Renal cortical epithelial cell (primary cell): ENCODE data around the gene AS3MT. TPM values are rescaled to one million over a fixed set of nuclear protein-coding genes. Genes with fewer than 3 reads are reported as not detected.
"Not testable (repeated sequence)": the region's sequence is repeated elsewhere in the genome, so short reads cannot be mapped to it uniquely, and the experiment has no call there.

ENCODE experiments used
- DNase-seq: peaks from one replicate; pipeline ENCODE4 v3.0.0-alpha.2; 2011; ENCODE audit warnings: low read depth
- total RNA-seq: library from RNA; depleted of rRNA; stranded (reverse); fragments of >200 nt; gene quantifications from 2 replicates; pipeline ENCODE4 v1.2.3, GENCODE V29; 2014

The AS3MT gene
- total RNA-seq, 1 donor from 2014 or later, result 11.4 TPM

DNA sequence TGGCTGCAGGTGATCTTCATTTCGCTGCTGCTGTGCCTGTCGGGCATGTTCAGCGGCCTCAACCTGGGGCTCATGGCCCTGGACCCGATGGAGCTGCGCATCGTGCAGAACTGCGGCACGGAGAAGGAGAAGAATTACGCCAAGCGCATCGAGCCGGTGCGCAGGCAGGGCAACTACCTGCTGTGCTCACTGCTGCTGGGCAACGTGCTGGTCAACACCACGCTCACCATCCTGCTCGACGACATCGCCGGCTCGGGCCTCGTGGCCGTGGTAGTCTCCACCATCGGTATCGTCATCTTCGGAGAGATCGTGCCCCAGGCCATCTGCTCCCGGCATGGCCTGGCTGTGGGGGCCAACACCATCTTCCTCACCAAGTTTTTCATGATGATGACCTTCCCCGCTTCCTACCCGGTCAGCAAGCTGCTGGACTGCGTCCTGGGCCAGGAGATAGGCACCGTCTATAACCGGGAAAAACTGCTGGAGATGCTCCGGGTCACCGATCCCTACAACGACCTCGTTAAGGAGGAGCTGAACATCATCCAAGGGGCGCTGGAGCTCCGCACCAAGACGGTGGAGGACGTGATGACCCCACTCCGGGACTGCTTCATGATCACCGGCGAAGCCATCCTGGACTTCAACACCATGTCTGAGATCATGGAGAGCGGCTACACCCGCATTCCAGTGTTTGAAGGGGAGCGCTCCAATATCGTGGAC, 50.1 kb downstream of the AS3MT start:
- DNase-seq, result peak; percentile 15

DNA sequence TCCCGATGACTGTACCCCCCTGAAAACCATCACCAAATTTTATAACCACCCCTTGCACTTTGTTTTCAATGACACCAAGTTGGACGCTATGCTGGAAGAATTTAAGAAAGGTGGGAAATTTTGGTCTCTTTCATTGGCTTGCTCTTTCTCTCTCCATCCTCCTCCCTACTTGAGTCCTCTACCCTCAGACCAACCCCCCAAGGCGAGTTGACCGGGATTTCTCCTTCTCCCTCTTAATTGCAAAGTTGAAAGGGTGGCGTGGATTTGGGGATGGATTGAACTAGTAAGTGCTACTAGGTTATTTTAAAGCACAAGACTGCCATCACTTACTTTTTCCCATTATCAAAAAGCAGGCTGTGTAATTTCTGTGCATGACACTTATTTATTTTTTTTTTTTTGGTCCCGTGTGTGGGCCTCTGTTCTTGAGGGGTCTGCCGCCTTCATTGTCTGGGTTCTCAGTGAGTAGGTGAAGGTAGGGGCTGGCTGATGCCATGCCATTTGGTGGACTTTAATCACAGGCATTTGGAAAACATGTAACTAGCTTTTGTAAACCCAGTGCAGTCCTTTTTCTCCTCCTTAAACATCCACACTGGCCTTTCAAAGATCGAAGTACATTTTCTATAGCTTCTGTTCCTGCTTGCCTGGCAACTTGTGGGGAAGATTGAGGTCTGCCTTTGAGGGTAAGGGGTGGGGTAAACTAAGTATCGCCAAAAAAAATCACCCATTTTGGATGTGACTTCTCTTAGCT, 50.9 kb downstream of the AS3MT start:
- no peak for DNase-seq

DNA sequence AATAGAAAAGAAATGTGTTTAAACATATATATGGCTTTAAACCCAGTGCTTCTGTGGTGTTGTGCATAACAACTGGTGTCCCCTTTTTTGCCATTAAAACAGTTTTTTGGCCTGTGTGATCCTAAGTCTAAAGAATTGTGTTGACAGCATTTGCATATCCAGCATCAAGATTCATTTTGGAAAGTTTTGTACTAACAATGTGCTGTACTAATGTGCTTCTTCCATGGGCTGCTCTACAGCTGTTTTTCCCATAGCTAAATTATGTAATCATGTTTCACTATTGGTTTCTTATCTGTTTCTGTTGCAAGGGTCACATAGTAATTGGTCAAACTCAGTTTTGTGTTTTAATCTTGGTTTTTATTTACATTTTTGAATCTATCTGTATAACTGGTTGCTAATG, 54.3 kb downstream of the AS3MT start:
- DNase-seq, result no peak

DNA sequence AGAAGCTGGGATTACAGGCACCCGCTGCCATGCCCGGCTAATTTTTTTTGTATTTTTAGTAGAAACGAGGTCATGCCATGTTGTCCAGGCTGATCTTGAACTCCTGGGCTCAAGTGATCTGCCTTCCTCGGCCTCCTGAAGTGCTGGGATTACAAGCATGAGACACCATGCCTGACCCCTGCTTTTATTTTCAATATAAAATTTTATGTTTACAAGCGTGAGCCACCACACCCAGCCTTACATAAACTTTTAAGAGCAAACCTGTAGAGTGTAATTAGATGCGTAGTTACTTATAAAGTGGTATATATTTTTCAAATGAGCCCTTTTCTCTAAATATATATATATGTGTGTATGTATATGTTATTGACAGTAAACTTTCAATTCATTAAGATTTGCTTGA, 57.6 kb downstream of the AS3MT start:
- no peak for DNase-seq

DNA sequence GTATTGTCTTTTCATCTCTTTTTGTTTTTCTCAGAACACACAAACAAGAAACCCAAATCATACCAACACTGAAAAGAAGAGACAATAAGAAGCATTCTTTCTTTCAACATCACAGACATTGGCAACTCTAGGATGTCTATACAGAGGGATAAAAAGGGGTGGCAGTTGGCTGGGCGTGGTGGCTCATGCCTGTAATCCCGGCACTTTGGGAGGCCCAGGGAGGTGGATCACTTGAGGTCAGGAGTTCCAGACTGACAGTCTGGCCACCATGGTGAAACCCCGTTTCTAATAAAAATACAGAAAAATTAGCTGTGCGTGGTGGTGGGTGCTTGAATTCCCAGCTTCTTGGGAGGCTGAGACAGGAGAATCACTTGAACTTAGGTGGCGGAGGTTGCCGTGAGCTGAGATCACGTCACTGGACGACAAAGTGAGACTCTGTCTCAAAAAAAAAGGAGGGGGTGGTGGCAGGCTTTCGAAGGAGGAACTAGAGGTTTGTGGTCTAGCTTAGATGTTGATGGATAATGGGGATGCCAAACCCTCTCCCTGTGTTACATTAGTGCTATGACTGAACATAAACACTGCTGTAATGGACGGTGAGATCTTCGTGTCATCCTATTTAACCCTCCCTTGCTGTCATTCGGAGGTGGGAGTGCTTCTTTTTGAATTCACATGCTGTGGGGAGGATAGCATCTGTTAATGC, 58.2 kb downstream of the AS3MT start:
- DNase-seq, result no peak

DNA sequence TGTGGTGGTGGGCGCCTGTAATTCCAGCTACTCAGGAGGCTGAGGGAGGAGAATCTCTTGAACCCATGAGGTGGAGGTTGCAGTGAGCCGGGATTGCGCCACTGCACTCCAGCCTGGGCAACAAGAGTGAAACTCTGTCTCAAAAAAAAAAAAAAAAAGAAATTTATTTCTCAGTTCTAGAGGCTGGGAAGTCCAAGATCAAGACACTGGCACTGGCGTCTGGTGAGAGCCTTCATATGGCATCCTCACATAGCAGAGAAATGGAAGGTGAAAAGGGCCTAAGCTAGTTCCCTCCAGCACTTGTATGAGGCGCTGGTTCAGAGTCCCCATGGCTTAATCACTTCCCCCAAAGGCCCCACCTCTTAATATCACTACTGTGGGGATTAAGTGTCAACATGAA, 59.2 kb downstream of the AS3MT start:
- not testable (repeated sequence) for DNase-seq

DNA sequence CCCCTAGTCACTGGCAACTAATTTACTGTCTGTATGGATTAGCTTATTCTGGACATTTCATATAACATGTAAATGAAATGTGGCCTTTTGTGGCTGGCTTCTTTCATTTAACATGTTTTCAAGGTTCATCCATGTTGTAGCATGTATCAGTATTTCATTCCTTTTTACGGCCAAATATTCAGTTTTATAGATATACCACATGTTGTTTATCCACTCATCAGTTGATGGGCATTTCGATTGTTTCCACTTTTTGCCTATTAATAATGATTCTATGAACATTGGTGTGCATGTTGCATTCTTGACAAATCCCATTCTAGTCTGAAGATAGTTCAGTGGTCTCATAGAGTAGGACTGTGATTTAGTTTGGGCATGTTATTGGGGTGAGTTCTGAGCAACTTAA, 61.5 kb downstream of the AS3MT start:
- DNase-seq, result no peak

DNA sequence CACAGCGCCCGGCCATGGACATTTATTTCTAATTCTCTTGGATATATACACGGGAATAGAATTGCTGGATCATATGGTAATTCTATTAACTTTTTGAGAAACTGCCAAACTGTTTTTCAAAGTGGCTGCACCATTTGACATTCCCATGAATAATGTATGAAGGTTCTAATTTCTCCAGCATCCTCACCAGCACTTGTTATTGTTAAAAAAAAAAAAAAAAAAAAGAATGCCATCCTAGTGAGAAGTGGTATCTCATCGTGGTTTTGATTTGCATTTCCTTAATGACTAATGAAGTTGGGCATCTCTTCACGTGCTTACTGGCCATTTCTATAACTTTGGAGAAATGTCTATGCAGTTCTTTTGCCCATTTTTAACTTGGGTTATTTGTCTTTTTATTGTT, 62.4 kb downstream of the AS3MT start:
- DNase-seq, result no peak

DNA sequence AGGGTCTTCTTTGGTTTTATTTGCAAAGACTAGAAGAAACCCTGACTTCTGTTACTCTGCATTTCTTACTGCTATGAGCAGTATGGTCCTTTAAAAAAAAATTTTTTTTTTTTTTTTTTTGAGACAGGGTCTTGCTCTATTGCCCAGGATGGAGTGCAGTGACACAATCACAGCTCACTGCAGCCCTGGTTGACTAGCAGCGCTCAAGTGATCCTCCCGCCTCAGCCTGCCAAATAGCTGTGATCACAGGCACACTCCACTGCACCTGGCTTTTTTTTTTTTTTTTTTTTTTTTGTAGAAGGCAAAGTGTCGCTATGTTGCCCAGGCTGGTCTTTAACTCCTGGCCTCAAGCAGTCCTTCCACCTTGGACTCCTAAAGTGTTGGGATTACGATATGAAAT, 66.2 kb downstream of the AS3MT start:
- DNase-seq, result no peak

DNA sequence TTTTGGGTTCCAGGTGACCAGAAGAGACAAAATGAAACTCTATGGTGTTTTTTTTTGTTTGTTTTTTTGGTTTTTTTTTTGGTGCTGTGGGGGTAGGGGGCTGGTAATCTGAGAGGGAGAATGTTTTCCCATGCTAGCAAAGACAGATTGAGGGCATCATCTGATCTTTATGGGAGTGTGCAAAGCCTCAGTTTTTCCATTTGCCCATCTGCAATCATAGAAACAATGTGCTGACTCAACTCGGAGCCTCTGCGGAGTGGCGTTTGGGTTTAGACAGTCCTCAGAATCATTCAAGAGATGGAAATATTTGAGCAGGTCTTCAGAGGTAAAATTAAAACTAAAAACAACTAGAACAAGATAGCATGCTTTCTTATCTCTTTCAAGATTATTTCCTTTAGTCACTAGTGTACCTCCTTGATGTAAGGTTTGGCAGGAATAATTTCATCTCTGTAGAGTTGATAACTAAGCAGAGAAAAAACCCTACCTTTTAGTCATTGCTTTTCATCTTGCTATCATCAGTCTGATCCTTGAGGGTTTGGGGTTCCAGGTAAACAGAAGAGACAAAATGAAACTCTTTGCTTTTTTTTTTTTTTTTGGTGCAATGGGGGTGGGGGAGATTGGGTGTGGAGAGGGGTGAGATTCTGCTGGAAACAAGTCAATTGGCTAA, 66.8 kb downstream of the AS3MT start:
- no peak for DNase-seq

DNA sequence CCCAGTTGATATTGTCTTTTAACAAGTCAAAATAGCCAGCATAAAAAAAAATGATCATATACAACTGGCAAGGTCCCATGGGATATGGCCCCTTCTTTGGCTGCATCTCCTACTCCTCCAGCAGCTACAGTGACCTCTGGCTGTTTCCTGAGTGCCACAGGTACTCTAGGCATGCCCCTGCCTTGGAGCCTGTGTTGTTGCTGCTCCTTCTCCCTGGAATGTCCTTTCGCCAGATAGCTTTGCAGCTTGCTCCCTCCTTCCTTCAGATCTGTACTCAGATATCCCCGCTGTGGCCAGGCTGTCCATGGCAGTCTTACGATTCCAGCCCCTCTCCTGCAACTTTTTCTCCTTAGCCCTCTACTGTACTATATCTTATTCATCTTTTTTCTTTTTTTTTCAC, 72.1 kb downstream of the AS3MT start:
- no peak for DNase-seq

DNA sequence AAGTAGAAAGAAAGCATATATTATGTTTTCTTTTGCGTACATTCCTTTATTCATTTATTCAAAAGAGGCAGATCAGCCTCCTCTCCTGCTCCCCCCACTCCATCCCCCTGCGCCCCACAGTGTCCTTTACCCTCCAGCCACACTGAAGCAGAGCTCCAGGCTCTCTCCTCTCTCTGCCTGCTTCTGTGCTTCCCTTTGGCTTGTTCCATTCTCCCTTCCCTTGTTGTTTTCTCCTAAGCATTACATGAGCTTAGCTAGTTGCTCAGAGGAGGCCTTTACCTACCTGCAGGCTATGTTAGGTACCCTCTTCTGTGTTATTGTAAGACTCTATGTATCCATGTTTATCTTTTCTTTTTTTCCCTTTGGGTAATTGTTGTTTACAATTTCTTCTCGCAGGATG, 76.2 kb downstream of the AS3MT start:
- DNase-seq, result no peak

DNA sequence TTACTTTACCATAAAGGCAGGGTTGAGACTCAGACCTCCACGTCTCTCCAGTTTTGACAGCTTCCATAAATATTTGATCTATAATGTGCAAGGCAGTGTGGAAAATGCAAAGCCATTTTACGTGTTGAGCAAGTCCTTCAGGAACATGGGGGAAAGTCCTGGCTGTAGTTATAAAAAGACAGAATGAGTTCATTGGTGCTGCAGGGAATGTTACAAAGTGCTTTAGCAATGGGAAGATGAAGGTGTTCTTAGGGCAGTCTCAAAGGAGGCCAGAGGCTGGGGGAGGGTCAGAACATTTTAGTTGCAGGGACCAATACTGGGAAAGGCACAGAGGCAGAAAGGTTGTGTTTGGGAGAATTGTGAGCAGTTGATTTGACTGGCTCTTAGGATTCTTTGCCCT, 76.7 kb downstream of the AS3MT start:
- DNase-seq, result peak; percentile 20

DNA sequence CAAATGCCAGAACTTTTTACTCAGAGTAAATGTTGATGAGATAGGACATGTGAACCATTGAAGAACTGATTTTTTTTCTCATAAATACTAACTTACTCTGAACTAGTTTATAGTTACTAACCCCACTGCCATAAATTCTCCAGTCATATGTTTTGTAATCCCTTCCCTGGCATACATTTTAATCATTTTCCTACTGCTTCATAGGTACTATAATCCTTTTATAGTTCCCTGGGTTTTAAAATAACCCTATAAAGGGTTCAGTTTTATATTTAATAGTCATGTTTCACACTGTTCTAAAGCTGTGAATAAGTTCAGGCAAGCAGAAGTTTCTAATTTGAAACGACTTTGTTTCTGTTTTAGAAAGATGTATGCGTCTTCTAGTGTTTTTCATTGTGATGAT, 77.7 kb downstream of the AS3MT start:
- no peak for DNase-seq

DNA sequence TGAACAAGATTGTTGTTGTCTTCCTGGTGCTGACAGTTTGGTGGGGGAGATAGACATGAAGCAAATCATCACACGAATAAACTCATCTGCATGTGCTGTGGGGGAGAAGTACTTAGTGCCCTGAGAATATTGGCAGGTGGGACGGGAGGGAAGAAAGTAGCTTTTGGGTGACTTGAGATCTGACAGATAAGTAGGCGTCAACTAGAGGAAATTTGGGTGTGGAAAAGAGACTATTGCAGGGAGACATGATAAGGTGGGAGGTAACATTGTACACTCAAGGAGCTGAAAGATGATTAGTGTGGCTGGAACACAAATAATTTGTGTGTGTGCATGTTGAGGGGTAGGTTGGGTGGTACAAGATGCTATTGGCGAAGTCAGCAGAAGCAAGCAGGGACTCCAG, 78.9 kb downstream of the AS3MT start:
- DNase-seq, result no peak

DNA sequence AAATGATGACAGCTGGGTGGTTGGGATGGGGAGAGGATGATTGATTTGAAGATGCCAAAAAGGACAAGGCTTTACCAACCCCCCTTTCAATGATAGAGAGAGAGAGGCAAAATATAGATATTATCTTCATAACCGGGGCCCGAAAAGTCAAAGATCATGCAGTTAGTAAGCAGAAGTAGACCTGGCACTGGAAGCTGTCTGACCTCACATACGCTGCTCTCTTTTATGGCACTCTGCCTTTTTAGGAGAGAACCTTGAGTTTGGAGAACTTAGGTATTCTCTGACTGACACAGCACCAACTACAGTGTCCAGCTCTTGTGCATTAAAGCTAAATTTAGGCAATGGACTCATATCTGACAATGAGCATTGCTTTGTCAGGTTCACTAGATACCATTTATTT, 79.5 kb downstream of the AS3MT start:
- no peak for DNase-seq

DNA sequence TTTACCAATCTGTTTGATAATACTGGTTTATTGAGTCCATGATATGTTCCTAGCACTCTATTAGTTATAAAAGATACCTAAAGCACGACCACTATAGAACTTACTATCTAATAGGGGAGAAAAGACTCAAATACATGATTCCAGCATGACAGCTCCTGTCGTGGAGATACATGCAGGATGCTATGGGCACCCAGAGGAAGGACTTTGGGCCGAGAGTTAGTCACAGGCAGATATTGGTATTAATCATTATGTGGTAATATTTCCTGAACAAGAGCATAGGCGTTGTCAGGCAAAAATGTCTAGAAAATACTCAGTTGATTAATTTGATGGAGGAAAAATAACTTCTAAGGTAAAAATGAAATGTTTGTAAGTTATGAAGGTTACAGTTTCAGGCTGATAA, 80.6 kb downstream of the AS3MT start:
- DNase-seq, result no peak

DNA sequence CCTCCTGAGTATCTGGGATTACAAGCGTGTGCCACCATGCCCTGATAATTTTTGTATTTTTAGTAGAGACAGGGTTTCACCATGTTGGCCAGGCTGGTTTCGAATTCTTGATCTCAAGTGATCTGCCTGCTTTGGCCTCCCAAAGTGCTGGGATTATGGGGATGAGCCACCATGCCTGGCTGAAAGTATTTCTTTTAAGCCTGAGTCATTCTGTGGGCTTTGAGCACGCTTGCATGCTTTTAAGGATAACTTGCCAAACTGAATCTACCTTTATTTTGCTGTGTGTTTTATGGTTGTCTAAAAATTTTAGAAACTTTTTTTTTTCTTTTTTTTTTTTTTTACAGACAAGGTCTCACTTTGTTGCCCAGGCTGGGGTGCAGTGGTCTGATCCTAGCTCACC, 82.0 kb downstream of the AS3MT start:
- DNase-seq, result no peak
